ENCODE measurements around the gene IFNLR1.
"Not testable (repeated sequence)": the region's sequence is repeated elsewhere in the genome, so short reads cannot be mapped to it uniquely, and the experiment has no call there.

The IFNLR1 gene

GRCh38 chr1:24221246-24221645 is 34.2 kb upstream of the IFNLR1 start:
- Histone ChIP-seq H3K4me3 (ENCODE audit: low read length in 2 of 2) (no peak overlapping the region), H3K36me3 (ENCODE audit: control insufficient read depth in 2 of 2, insufficient read depth in 2 of 2, low read length in 2 of 2) (no peaks in the 10 kb centered on the region), H3K27me3 (ENCODE audit: control insufficient read depth in 1 of 2, insufficient read depth in 2 of 2, low read length in 2 of 2) (peaks cover 29 to 37% of the 10 kb centered on the region in 2 donors), H3K9ac (ENCODE audit: low read length in 2 of 2) (no peak overlapping the region), H3K27ac (ENCODE audit: low read length) (no peak overlapping the region), H3K4me1 (ENCODE audit: control insufficient read depth, insufficient read depth, low read length) (no peaks in the 10 kb centered on the region), H3K9me3 (ENCODE audit: control insufficient read depth in 2 of 2, low read length in 2 of 2) (no peaks in the 10 kb centered on the region)

DNA sequence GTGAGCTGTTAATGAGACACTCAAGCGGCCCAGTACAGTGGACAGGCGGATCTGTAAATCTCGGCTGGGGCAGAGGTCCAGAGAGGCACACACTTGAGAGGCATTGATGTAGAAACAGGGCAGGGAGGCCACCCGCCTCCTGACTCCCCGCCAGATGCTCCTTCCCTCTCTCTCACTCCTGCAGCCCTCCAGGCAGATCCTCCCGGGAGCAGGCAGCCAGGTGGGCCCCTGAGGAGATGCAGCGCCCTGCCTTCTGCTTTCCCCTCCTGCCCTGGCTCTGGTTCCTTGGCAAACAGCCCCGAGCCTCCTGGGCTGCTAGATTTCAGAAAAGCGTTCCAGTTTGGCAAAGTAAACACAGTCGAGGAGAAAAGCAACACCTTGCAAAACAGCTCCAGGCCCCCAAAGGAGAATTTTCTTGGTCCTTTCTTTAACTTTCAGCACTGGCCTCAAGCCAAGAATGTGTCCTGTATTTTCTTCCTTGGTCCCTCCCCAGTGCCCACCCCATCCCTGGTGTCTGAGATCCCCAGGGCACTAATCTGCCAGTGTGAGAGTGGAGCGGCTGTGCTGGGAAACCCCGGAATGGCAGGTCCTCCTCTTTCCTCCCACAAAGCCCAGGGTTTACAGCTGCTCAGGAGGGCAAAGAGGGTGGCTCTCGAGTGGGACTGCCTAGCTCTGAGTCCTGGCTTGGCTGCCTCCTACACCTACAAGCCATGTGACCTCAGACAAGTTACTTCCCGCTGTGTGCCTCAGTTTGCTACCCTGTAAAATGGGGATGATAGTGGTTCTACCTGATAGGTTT is 29.4 kb upstream of the IFNLR1 start:
- H3K9ac ChIP-seq (ENCODE audit: low read length in 2 of 2), result no peak overlapping the region
- peaks cover 26 to 37% of the 10 kb centered on the region in 2 donors for H3K27me3 ChIP-seq (ENCODE audit: control insufficient read depth in 1 of 2, insufficient read depth in 2 of 2, low read length in 2 of 2)
- H3K27ac ChIP-seq (ENCODE audit: low read length), result no peak overlapping the region
- H3K4me3 ChIP-seq (ENCODE audit: low read length in 2 of 2), result no peak overlapping the region
- peaks cover 0 to 4% of the 10 kb centered on the region in 2 donors for H3K9me3 ChIP-seq (ENCODE audit: control insufficient read depth in 2 of 2, low read length in 2 of 2)
- no peaks in the 10 kb centered on the region for H3K36me3 ChIP-seq (ENCODE audit: control insufficient read depth in 2 of 2, insufficient read depth in 2 of 2, low read length in 2 of 2)
- no peaks in the 10 kb centered on the region for H3K4me1 ChIP-seq (ENCODE audit: control insufficient read depth, insufficient read depth, low read length)

- peaks cover 0 to 4% of the 10 kb centered on the region in 2 donors for H3K9me3 ChIP-seq (ENCODE audit: control insufficient read depth in 2 of 2, low read length in 2 of 2)
- no peaks in the 10 kb centered on the region for H3K4me1 ChIP-seq (ENCODE audit: control insufficient read depth, insufficient read depth, low read length)
- peaks cover 21 to 33% of the 10 kb centered on the region in 2 donors for H3K27me3 ChIP-seq (ENCODE audit: control insufficient read depth in 1 of 2, insufficient read depth in 2 of 2, low read length in 2 of 2)
- H3K27ac ChIP-seq (ENCODE audit: low read length), result no peak overlapping the region
- no peak overlapping the region for H3K4me3 ChIP-seq (ENCODE audit: low read length in 2 of 2)
- no peak overlapping the region for H3K9ac ChIP-seq (ENCODE audit: low read length in 2 of 2)
- H3K36me3 ChIP-seq (ENCODE audit: control insufficient read depth in 2 of 2, insufficient read depth in 2 of 2, low read length in 2 of 2), result no peaks in the 10 kb centered on the region
Observed at GRCh38 chr1:24215226-24215814, 28.2 kb upstream of the IFNLR1 start.

DNA sequence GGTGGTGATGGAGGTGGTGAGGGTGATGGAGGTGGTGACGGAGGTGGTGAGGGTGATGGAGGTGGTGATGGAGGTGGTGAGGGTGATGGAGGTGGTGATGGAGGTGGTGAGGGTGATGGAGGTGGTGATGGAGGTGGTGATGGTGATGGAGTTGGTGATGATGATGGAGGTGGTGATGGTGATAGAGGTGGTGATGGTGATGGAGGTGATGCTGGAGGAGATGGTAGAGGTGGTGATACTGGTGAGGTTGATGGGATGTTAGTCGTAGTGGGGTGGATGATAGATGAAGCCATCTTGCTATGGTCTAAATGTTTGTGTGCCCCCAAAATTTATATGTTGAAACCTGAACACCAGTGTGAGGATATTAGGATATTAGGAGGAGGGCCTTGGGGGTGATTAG is 25.3 kb upstream of the IFNLR1 start:
- peaks cover 8 to 18% of the 10 kb centered on the region in 2 donors for H3K27me3 ChIP-seq (ENCODE audit: control insufficient read depth in 1 of 2, insufficient read depth in 2 of 2, low read length in 2 of 2)
- H3K27ac ChIP-seq (ENCODE audit: low read length), result no peak overlapping the region
- no peak overlapping the region for H3K4me3 ChIP-seq (ENCODE audit: low read length in 2 of 2)
- H3K4me1 ChIP-seq (ENCODE audit: control insufficient read depth, insufficient read depth, low read length), result no peaks in the 10 kb centered on the region
- peaks cover 0 to 4% of the 10 kb centered on the region in 2 donors for H3K9me3 ChIP-seq (ENCODE audit: control insufficient read depth in 2 of 2, low read length in 2 of 2)
- H3K36me3 ChIP-seq (ENCODE audit: control insufficient read depth in 2 of 2, insufficient read depth in 2 of 2, low read length in 2 of 2), result no peaks in the 10 kb centered on the region
- no peak overlapping the region for H3K9ac ChIP-seq (ENCODE audit: low read length in 2 of 2)

DNA sequence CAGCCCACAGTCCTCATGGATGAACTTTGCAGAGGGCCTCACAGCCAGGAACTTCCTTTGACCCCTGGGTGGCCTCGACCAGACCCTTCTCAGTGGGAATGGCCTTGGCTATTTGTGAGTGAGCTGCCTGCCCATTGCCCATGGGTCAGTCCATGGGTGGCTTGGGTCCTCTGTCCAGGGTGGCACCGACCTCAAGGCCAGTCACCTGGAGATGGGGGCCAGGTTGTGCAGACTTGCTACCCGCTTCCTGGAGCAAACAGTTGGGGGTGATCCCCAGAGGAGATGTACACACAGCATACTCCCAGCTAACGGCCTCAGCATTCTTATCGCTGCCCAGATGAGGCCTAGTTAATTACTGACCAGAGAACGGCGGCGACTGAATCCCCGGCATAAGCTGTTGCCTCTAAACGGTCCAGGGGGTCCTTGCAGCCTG is 23.1 kb upstream of the IFNLR1 start:
- Histone ChIP-seq H3K9ac (ENCODE audit: low read length in 2 of 2) (no peak overlapping the region), H3K9me3 (ENCODE audit: control insufficient read depth in 2 of 2, low read length in 2 of 2) (peaks cover 0 to 4% of the 10 kb centered on the region in 2 donors), H3K36me3 (ENCODE audit: control insufficient read depth in 2 of 2, insufficient read depth in 2 of 2, low read length in 2 of 2) (no peaks in the 10 kb centered on the region), H3K4me3 (ENCODE audit: low read length in 2 of 2) (no peak overlapping the region), H3K4me1 (ENCODE audit: control insufficient read depth, insufficient read depth, low read length) (no peaks in the 10 kb centered on the region), H3K27ac (ENCODE audit: low read length) (no peak overlapping the region), H3K27me3 (ENCODE audit: control insufficient read depth in 1 of 2, insufficient read depth in 2 of 2, low read length in 2 of 2) (no peaks in the 10 kb centered on the region)

- Histone ChIP-seq H3K9ac (ENCODE audit: low read length in 2 of 2) (no peak overlapping the region), H3K4me3 (ENCODE audit: low read length in 2 of 2) (no peak overlapping the region), H3K27ac (ENCODE audit: low read length) (no peak overlapping the region), H3K9me3 (ENCODE audit: control insufficient read depth in 2 of 2, low read length in 2 of 2) (peaks cover 0 to 4% of the 10 kb centered on the region in 2 donors), H3K36me3 (ENCODE audit: control insufficient read depth in 2 of 2, insufficient read depth in 2 of 2, low read length in 2 of 2) (no peaks in the 10 kb centered on the region), H3K27me3 (ENCODE audit: control insufficient read depth in 1 of 2, insufficient read depth in 2 of 2, low read length in 2 of 2) (no peaks in the 10 kb centered on the region), H3K4me1 (ENCODE audit: control insufficient read depth, insufficient read depth, low read length) (no peaks in the 10 kb centered on the region)
Observed at GRCh38 chr1:24209097-24209496, 22.0 kb upstream of the IFNLR1 start.

- no peak overlapping the region for H3K4me3 ChIP-seq (ENCODE audit: low read length in 2 of 2)
- H3K36me3 ChIP-seq (ENCODE audit: control insufficient read depth in 2 of 2, insufficient read depth in 2 of 2, low read length in 2 of 2), result no peaks in the 10 kb centered on the region
- H3K27me3 ChIP-seq (ENCODE audit: control insufficient read depth in 1 of 2, insufficient read depth in 2 of 2, low read length in 2 of 2), result no peaks in the 10 kb centered on the region
- no peaks in the 10 kb centered on the region for H3K4me1 ChIP-seq (ENCODE audit: control insufficient read depth, insufficient read depth, low read length)
- H3K27ac ChIP-seq (ENCODE audit: low read length), result no peak overlapping the region
- H3K9me3 ChIP-seq (ENCODE audit: control insufficient read depth in 2 of 2, low read length in 2 of 2), result peaks cover 0 to 4% of the 10 kb centered on the region in 2 donors
- no peak overlapping the region for H3K9ac ChIP-seq (ENCODE audit: low read length in 2 of 2)
Observed at GRCh38 chr1:24207709-24208108, 20.6 kb upstream of the IFNLR1 start.

DNA sequence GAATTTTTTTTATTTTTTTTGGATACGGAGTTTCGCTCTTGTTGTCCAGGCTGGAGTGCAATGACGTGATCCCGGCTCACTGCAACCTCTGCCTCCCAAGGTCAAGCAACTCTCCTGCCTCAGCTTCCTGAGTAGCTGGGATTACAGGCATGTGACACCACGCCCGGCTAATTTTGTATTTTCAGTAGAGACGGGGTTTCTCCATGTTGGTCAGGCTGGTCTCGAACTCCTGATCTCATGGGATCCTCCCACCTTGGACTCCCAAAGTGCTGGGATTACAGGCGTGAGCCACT is 20.3 kb upstream of the IFNLR1 start:
- not testable (repeated sequence) for H3K9ac ChIP-seq (ENCODE audit: low read length in 2 of 2); H3K9me3 ChIP-seq (ENCODE audit: control insufficient read depth in 2 of 2, low read length in 2 of 2); H3K36me3 ChIP-seq (ENCODE audit: control insufficient read depth in 2 of 2, insufficient read depth in 2 of 2, low read length in 2 of 2); H3K27ac ChIP-seq (ENCODE audit: low read length); H3K4me3 ChIP-seq (ENCODE audit: low read length in 2 of 2); H3K27me3 ChIP-seq (ENCODE audit: control insufficient read depth in 1 of 2, insufficient read depth in 2 of 2, low read length in 2 of 2); H3K4me1 ChIP-seq (ENCODE audit: control insufficient read depth, insufficient read depth, low read length)

GRCh38 chr1:24206516-24207394 is 19.7 kb upstream of the IFNLR1 start:
- H3K36me3 ChIP-seq (ENCODE audit: control insufficient read depth in 2 of 2, insufficient read depth in 2 of 2, low read length in 2 of 2), result no peaks in the 10 kb centered on the region
- no peak overlapping the region for H3K4me3 ChIP-seq (ENCODE audit: low read length in 2 of 2)
- no peaks in the 10 kb centered on the region for H3K4me1 ChIP-seq (ENCODE audit: control insufficient read depth, insufficient read depth, low read length)
- H3K27me3 ChIP-seq (ENCODE audit: control insufficient read depth in 1 of 2, insufficient read depth in 2 of 2, low read length in 2 of 2), result no peaks in the 10 kb centered on the region
- H3K27ac ChIP-seq (ENCODE audit: low read length), result no peak overlapping the region
- H3K9ac ChIP-seq (ENCODE audit: low read length in 2 of 2), result no peak overlapping the region
- H3K9me3 ChIP-seq (ENCODE audit: control insufficient read depth in 2 of 2, low read length in 2 of 2), result no peaks in the 10 kb centered on the region

- Histone ChIP-seq H3K27ac (ENCODE audit: low read length) (no peak overlapping the region), H3K9ac (ENCODE audit: low read length in 2 of 2) (no peak overlapping the region), H3K4me1 (ENCODE audit: control insufficient read depth, insufficient read depth, low read length) (no peaks in the 10 kb centered on the region), H3K9me3 (ENCODE audit: control insufficient read depth in 2 of 2, low read length in 2 of 2) (no peaks in the 10 kb centered on the region), H3K36me3 (ENCODE audit: control insufficient read depth in 2 of 2, insufficient read depth in 2 of 2, low read length in 2 of 2) (no peaks in the 10 kb centered on the region), H3K4me3 (ENCODE audit: low read length in 2 of 2) (no peak overlapping the region), H3K27me3 (ENCODE audit: control insufficient read depth in 1 of 2, insufficient read depth in 2 of 2, low read length in 2 of 2) (no peaks in the 10 kb centered on the region)
Observed at GRCh38 chr1:24206083-24206464, 19.0 kb upstream of the IFNLR1 start.

Data from stomach smooth muscle (tissue), 2 donors.